Effector memory CD4-positive, alpha-beta T cell (primary cell): ENCODE measurements around the gene TBC1D4.

ENCODE experiments used
- DNase-seq, 3 donors: peaks; one replicate each; pipeline ENCODE4 v3.0.0-alpha.2; 2020
- H3K27ac ChIP-seq: 2 replicates; pipeline ENCODE4 v1.7.0; 2013; ENCODE audit warnings: mild to moderate bottlenecking, low read length, moderate library complexity; ENCODE audit not compliant: insufficient read depth, poor library complexity, severe bottlenecking
- H3K27me3 ChIP-seq: replicated peaks from 2 replicates; pipeline ENCODE4 v1.7.0; 2013; ENCODE audit warnings: mild to moderate bottlenecking, low read length; ENCODE audit not compliant: insufficient read depth, control insufficient read depth, poor library complexity, severe bottlenecking
- H3K36me3 ChIP-seq: 2 replicates; pipeline ENCODE4 v1.7.0; 2013; ENCODE audit warnings: mild to moderate bottlenecking, low read length, moderate library complexity; ENCODE audit not compliant: control insufficient read depth, insufficient read depth
- H3K4me1 ChIP-seq: 2 replicates; pipeline ENCODE4 v1.7.0; 2013; ENCODE audit warnings: low read length, mild to moderate bottlenecking; ENCODE audit not compliant: control insufficient read depth, insufficient read depth, poor library complexity, severe bottlenecking
- H3K4me3 ChIP-seq: 2 replicates; pipeline ENCODE4 v1.7.0; 2013; ENCODE audit warnings: low read length, low read depth, mild to moderate bottlenecking; ENCODE audit not compliant: insufficient read depth, poor library complexity, severe bottlenecking
- H3K9me3 ChIP-seq: 2 replicates; pipeline ENCODE4 v1.7.0; 2013; ENCODE audit warnings: mild to moderate bottlenecking, low read length, moderate library complexity; ENCODE audit not compliant: control insufficient read depth

Gene TBC1D4

DNA sequence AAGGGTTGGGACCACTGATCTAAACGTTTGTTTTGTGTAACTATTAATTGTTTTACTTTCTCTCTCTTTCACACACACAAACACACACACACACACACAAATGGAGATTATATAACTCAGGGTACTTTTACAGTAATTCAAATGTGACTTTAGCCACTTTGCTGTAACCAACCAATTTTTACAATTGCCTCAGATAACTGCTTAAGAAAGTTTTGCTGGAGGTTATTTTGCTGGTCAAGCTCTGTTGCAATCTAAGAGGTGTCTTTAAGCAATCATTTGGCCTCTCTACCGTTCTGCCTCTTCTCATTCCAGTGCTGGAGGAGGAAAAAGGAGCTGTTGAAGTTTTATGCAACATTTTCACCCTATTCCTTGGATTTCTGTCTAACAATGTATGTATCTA, 63.0 kb downstream of the TBC1D4 start:
- H3K4me1 ChIP-seq, result no peaks in the 10 kb centered on the region
- H3K27ac ChIP-seq, result no peak overlapping the region
- H3K9me3 ChIP-seq, result no peaks in the 10 kb centered on the region
- no peaks in the 10 kb centered on the region for H3K36me3 ChIP-seq
- H3K27me3 ChIP-seq, result no peaks in the 10 kb centered on the region
- H3K4me3 ChIP-seq, result no peak overlapping the region
- no peak for DNase-seq

DNA sequence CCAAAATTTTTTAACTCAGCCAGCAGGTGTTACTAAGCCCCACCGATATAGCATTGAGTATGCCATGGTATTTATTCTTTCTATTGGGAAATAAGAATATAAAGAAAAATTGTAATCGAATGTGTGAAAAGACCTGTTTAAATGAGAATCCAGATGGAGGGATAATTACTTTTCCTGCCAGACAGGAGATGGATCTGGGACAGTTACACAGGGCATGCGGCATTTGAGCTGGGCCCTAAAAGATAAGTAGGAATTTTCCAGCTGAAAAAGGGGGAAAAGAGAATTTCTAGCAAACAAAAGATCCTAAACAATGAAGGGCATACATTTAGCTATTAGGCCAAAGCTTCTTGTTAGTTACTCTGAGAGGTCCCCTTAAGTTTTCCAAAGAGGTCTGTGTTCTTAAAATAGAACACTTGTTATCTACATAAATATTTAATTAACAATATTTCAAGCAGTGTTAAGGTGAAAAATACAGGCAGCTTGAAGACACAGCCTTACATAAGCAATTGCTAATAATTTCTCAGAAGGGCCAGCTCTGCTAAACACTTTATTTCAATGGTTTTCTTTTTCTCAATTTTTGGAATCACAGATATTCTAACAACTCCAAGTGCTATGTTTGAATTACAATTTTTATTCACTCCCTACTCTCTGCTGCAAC, 63.7 kb downstream of the TBC1D4 start:
- no peaks in the 10 kb centered on the region for H3K27me3 ChIP-seq
- no peak overlapping the region for H3K27ac ChIP-seq
- H3K9me3 ChIP-seq, result no peaks in the 10 kb centered on the region
- H3K36me3 ChIP-seq, result no peaks in the 10 kb centered on the region
- no peak for DNase-seq
- H3K4me1 ChIP-seq, result no peaks in the 10 kb centered on the region
- no peak overlapping the region for H3K4me3 ChIP-seq

DNA sequence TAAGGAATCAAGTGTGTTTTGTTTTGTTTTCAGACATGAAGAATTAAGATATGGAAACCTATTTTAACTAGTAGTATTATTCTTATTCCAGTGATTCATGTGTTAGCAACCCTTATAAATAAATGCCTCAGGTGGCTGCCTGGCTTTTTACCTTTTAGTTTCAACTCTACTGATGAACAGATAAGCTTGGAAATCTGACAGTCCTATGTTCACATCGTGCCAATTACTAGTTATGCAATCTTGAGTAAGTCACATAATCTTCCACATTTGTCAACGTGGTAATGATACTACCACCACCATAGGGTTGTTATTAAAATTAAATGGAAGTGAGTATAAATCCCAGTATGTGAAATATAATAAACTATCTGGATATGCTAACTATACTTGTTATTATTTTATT, 64.3 kb downstream of the TBC1D4 start:
- Histone ChIP-seq H3K27ac (no peak overlapping the region), H3K27me3 (no peaks in the 10 kb centered on the region), H3K9me3 (no peaks in the 10 kb centered on the region), H3K4me3 (no peak overlapping the region), H3K4me1 (no peaks in the 10 kb centered on the region), H3K36me3 (no peaks in the 10 kb centered on the region)
- no peak for DNase-seq

DNA sequence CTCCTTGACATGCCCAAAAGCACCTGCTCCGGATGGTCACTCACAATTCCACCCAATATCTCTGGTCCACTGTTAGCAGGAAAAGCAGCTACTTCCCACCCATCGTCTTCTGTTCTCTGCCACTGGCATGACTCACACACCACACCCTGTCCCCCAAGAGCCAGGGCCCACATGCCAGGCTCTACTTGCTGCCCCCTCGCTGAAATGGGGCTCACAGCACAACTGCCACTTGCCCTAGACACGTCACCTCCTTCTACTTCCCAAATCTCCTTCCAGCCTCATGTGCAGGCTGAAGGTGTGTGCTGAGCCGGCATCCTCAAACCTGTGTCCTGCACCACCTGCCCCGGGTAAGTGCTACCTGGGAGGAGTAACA, 65.0 kb downstream of the TBC1D4 start:
- no peaks in the 10 kb centered on the region for H3K36me3 ChIP-seq
- DNase-seq, result no peak
- no peak overlapping the region for H3K27ac ChIP-seq
- no peaks in the 10 kb centered on the region for H3K27me3 ChIP-seq
- no peaks in the 10 kb centered on the region for H3K4me1 ChIP-seq
- H3K4me3 ChIP-seq, result no peak overlapping the region
- H3K9me3 ChIP-seq, result no peaks in the 10 kb centered on the region

DNA sequence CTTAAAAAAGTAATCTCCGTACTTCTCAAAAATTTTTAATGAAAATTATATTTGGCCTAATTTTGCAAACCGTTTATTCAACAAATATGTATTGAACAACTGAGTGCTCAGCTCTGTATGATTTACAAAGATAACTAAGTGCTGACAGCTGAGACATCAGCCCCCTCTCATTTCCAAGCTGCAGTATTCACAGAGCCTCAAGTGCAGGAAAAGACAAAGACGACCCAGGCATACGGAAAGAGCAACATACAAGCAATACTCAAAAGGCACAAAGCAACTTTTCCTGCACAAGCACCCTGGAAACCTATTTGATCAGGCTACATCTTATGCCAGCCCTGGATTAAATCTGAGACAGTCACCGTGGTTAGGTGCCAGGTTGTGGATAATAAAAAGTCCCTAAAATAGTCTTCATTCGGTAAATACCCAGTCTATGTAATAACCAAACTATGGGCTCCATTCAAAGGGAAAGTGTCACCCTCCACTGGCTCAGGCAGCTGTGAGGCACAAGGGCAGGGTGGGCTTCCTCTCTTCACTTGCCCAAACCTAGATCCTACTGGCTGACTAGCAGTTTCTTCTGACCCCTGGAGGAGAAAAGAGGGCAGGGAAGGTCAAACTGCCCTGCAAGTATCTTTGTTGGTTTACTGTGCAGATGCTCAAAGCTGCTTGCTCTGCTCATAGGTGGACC, 65.5 kb downstream of the TBC1D4 start:
- DNase-seq, result no peak
- H3K27me3 ChIP-seq, result no peaks in the 10 kb centered on the region
- H3K27ac ChIP-seq, result no peak overlapping the region
- no peaks in the 10 kb centered on the region for H3K36me3 ChIP-seq
- no peak overlapping the region for H3K4me3 ChIP-seq
- H3K9me3 ChIP-seq, result no peaks in the 10 kb centered on the region
- no peaks in the 10 kb centered on the region for H3K4me1 ChIP-seq

DNA sequence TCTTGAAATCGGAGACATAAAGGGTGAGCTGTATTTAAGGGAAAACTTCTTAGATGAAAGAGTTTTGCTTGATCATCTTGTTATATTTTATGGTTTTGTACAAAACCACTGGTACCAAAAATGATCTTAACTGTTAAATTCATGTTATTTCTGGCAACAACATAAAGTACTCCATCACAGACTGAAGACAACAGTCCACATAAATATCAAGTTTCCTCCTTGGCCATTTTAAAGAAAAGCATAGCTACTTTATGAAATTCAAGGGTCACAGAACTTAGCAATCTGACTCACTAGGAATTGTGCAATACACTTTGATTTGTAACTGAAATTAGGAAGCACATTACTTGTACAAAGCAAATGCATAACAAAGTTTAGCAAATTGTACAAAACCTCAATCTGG, 66.3 kb downstream of the TBC1D4 start:
- H3K36me3 ChIP-seq, result no peaks in the 10 kb centered on the region
- H3K4me3 ChIP-seq, result no peak overlapping the region
- H3K4me1 ChIP-seq, result no peaks in the 10 kb centered on the region
- no peak overlapping the region for H3K27ac ChIP-seq
- DNase-seq, result no peak
- no peaks in the 10 kb centered on the region for H3K27me3 ChIP-seq
- no peaks in the 10 kb centered on the region for H3K9me3 ChIP-seq

- no peak overlapping the region for H3K27ac ChIP-seq
- DNase-seq, result no peak
- no peaks in the 10 kb centered on the region for H3K4me1 ChIP-seq
These were observed 66.8 kb downstream of the TBC1D4 start for GRCh38 chr13:75415171-75415570.

DNA sequence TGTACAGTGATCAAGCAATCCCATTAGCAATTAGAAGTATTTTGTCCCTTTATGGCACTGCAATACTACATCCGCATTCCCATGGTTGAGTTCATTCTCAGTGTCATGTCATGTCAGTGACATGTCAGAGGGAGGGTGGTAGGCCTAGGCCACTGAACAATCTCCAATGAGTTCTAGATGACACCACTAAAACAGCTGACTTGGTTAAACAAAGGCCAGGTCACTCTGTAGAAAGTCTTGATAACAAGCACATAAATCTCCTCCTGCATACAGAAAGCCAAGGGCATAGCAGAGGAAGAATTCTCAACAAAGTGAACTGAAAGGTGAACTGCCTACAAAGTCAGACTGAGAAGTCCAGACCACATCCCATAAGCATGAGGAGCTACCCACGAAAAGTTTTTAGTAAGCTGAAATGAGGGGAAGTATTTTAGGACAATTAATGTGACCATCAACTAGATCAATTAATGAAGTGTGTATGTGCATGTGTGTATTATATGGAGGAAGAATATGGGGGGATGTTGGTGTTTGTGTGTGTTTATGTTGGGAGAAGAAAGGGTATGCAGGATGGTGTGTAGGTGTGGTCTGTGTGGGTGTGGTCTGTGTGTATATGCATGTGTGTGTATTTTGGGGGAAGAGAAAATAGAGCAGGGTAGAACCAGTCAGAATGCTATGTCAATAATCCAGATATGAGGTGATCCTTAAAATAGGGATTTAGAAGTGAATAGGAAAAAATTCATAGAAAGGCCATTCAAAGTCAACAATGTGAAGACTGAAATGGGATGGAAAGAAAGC, 67.7 kb downstream of the TBC1D4 start:
- H3K27me3 ChIP-seq, result no peaks in the 10 kb centered on the region
- no peaks in the 10 kb centered on the region for H3K9me3 ChIP-seq
- no peak overlapping the region for H3K4me3 ChIP-seq
- no peak for DNase-seq
- no peaks in the 10 kb centered on the region for H3K4me1 ChIP-seq
- H3K36me3 ChIP-seq, result no peaks in the 10 kb centered on the region
- H3K27ac ChIP-seq, result no peak overlapping the region

More at GRCh38 chr13:75415171-75415570, 66.8 kb downstream of the TBC1D4 start:
- no peaks in the 10 kb centered on the region for H3K36me3 ChIP-seq
- no peaks in the 10 kb centered on the region for H3K27me3 ChIP-seq
- H3K4me3 ChIP-seq, result no peak overlapping the region
- no peaks in the 10 kb centered on the region for H3K9me3 ChIP-seq

DNA sequence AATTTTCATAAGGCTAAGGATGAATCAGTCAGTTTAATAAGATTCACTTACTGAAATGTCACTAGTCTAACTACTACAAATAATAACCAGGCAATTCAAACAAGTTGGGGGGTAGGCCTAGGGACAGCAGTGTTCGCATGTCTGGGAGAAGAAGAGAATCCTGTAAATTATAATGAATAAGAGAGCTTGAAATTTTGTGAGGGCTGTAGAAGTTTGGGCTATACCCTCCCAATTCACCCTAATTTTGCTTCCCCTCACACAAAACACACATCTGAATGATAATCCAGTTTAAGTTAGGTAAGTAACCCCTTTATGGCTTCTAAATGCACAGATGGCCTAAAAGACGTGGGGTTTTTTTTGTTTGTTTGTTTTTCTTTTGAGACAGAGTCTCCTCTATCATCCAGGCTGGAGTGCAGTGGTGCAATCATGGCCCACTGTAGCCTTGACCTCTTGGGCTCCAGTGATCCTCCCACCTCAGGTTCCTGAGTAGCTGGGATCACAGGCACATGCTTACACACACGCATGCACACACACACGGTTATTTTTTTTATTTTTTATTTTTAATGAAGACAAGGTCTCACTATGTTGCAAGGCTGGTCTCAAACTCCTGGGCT, 69.9 kb downstream of the TBC1D4 start:
- H3K9me3 ChIP-seq, result no peaks in the 10 kb centered on the region
- no peaks in the 10 kb centered on the region for H3K27me3 ChIP-seq
- no peaks in the 10 kb centered on the region for H3K36me3 ChIP-seq
- H3K4me3 ChIP-seq, result no peak overlapping the region
- H3K4me1 ChIP-seq, result no peaks in the 10 kb centered on the region
- H3K27ac ChIP-seq, result no peak overlapping the region
- no peak for DNase-seq

GRCh38 chr13:75410207-75410606, 71.8 kb downstream of the TBC1D4 start:
- H3K27me3 ChIP-seq, result no peaks in the 10 kb centered on the region
- H3K9me3 ChIP-seq, result no peaks in the 10 kb centered on the region
- no peak for DNase-seq
- no peaks in the 10 kb centered on the region for H3K4me1 ChIP-seq
- H3K36me3 ChIP-seq, result no peaks in the 10 kb centered on the region
- no peak overlapping the region for H3K4me3 ChIP-seq
- no peak overlapping the region for H3K27ac ChIP-seq
